ENCODE data around the gene NHS.

DNA sequence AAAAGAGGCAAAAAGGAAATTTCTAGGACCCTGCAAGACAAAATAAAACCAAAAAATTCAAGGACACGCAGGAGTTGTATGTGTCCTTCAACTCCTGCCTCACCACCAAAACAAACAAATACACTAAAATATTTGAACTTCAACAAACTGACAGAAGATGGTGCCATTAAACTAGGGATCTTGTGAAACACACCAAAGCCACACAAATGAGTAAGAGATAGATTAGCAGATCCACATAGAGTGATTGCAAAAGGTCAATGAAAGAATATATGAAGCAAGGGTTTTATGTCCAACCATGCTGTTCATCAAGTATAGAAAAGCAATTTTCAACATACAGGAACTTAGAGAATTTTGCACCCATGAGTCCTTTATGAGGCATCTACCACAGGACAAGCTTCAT is 322.2 kb downstream of the NHS start:
- TF ChIP-seq, protein P1, sequence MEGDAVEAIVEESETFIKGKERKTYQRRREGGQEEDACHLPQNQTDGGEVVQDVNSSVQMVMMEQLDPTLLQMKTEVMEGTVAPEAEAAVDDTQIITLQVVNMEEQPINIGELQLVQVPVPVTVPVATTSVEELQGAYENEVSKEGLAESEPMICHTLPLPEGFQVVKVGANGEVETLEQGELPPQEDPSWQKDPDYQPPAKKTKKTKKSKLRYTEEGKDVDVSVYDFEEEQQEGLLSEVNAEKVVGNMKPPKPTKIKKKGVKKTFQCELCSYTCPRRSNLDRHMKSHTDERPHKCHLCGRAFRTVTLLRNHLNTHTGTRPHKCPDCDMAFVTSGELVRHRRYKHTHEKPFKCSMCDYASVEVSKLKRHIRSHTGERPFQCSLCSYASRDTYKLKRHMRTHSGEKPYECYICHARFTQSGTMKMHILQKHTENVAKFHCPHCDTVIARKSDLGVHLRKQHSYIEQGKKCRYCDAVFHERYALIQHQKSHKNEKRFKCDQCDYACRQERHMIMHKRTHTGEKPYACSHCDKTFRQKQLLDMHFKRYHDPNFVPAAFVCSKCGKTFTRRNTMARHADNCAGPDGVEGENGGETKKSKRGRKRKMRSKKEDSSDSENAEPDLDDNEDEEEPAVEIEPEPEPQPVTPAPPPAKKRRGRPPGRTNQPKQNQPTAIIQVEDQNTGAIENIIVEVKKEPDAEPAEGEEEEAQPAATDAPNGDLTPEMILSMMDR (IDR thresholded peaks at IDR 0.05) = no peak
- TF ChIP-seq POLR2AphosphoS5 (IDR thresholded peaks at IDR 0.05) (no peak), POLR2A (IDR thresholded peaks at IDR 0.05) (no peak)
